GM12891 (cell line): Measurements from ENCODE around the gene KIF1A.
"Not testable (repeated sequence)": the region's sequence is repeated elsewhere in the genome, so short reads cannot be mapped to it uniquely, and the experiment has no call there.

ENCODE experiments used
- POLR2A ChIP-seq: IDR thresholded peaks from 2 replicates; pipeline ENCODE4 v1.6.1; 2011; ENCODE audit warnings: low read depth, low read length, control low read depth
- POLR2AphosphoS5 ChIP-seq: IDR thresholded peaks from 2 replicates; pipeline ENCODE4 v1.6.1; 2011; ENCODE audit warnings: low read depth, low read length, control low read depth
- TAF1 ChIP-seq: IDR thresholded peaks from 2 replicates; pipeline ENCODE4 v1.6.1; 2011; ENCODE audit warnings: low read depth, low read length, control low read depth

DNA sequence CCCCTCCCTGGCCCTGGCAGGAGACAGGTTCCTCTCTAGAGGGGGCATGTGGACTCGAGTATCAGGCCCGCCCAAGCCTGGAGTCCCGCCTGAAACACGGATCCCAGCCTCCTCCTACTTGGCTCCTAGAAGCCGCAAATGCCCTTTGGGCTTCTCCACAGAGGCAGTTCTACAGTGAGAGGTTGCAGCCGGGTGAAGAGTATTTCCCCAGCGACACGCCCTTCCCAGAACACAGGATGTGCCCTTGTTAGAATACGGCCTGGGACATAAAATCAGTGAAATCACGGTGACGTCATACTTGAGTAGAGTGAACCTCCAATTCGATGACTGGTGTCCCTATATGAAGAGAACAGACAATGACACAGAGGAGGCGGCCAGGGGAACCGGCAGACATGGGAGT is 142.0 kb downstream of the KIF1A start:
- not testable (repeated sequence) for TF ChIP-seq POLR2AphosphoS5, POLR2A, TAF1
